Stimulated activated CD8-positive, alpha-beta memory T cell treated with anti-CD3 and anti-CD28 coated beads, Interleukin-7, amount 100 ng/mL, for 1 hour (primary cell): Measurements from ENCODE around the gene ELMO1.

Experiments
- DNase-seq, 2 donors: peaks; one replicate each; pipeline ENCODE4 v3.0.0-alpha.2; 2020; ENCODE audit warnings: low read depth in 2 of 2

ELMO1 gene

GRCh38 chr7:37431413-37431812 is 17.3 kb downstream of the ELMO1 start:
- DNase-seq = no peak

GRCh38 chr7:37430640-37431039 is 18.0 kb downstream of the ELMO1 start:
- no peak for DNase-seq

DNA sequence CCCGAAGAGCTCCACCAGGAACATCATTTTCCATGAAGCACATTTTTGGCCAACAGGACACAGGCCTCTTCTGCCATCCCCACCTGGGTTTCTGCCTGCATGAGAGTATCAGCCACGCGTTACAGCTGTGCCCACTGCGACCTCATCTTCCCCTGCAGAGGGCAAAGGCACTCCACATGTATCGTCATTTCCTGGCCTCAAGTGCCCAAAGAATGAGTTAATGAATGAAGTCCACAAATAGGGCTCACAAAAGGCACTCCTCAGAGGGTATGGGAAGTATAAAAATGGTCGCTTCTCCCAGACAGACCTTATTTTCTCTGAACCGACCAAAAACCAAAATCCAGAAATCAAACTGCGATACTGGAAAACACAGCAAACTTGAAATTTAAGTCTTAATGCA is 18.5 kb downstream of the ELMO1 start:
- DNase-seq = no peak

- no peak for DNase-seq
Observed at GRCh38 chr7:37429435-37429791, 19.3 kb downstream of the ELMO1 start.

DNA sequence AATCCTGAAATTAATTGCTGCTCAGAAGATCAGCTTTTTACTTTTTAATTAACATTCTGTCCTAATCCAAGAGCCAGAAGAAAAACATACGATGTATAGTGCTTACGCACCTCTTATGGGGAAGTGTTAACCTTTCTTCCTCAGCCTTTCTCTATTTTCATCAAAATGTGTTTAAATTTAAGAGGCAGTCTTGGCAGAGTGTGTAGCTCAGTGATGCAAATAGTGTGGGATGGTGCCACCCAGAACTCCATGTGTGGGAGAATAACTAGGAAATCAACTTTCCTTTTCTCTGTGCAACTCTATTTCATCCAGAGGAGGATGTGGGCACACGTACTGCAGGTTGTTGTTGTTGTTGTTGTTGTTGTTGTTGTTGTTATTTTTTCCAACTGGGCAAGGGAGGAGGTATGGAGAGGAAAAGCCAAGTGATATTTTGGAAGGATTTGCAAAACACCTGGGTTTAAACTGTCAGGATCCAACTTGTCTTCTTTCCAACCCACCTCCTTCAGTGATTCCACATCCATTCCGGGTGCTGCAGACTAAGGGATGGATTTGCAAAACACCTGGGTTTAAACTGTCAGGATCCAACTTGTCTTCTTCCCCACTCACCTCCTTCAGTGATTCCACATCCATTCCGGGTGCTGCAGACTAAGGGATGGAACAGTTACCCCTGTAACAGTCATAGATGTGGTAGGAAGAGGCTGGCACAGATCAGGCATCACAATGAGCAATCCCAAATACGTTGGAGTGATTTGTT is 19.8 kb downstream of the ELMO1 start:
- no peak for DNase-seq

DNA sequence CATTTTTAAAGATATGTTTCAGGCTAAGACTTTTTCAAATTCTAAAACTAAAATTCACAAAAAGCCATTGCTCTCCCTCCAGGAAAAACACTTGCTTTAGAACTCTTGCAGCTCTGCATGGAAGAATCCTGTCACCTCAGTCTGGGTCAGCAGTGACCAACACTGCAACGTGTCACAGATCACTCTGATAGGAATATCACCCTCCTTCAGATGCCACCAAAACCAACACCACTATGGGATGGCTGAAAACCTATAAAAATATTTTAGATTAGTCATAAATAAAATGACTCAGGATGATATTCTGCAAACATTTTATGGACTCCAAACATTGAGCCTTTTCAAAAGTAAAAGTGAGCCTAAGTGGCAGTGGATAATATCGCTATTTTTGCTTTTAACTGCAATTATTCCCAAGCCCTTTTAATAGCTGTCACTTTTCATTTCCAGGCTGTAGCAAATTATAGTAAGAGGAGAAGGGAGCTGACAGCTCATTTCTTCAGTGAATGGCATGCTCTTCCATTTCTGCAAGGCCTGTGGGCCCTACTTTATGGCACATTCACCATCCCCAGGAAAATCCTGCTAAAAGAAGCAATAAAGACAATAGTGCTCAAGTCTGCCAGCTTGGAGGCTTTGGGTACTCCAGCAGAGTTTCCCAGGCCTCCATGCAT is 21.3 kb downstream of the ELMO1 start:
- no peak for DNase-seq

- no peak for DNase-seq
Observed at GRCh38 chr7:37425498-37425897, 23.2 kb downstream of the ELMO1 start.

GRCh38 chr7:37424995-37425394 is 23.7 kb downstream of the ELMO1 start:
- no peak for DNase-seq

- no peak for DNase-seq
Observed at GRCh38 chr7:37424521-37424920, 24.1 kb downstream of the ELMO1 start.

DNA sequence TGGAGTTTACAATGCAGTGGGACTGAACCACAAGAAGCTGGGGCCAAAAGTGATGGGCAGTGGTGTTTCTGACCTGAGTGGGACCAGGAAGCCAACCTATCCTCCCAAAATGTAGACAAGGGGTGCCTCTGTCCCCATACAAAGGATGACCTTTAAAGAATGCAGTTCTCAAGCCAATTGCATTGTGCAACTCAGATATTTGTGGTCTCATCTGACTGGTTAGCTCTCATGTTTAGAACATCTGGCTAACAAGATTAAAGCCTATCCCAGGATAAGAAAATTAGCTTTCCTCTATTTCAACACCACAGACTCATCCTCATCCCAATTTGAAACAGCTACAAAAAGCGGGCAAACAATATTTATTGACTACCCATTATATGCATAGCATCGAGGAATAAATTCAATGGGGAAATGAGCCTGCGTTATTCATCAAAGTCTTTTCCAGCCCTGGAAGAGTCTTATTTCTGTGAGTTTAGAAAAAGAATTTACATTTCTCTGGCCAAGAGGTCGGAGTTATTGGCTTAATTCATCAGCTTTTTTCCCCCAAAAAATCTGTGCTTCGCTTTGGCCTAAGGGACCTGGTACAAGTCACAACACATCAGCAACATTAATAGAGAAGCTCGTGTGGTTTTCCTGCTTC is 26.7 kb downstream of the ELMO1 start:
- no peak for DNase-seq

- no peak for DNase-seq
Observed at GRCh38 chr7:37420946-37421695, 27.5 kb downstream of the ELMO1 start.

DNA sequence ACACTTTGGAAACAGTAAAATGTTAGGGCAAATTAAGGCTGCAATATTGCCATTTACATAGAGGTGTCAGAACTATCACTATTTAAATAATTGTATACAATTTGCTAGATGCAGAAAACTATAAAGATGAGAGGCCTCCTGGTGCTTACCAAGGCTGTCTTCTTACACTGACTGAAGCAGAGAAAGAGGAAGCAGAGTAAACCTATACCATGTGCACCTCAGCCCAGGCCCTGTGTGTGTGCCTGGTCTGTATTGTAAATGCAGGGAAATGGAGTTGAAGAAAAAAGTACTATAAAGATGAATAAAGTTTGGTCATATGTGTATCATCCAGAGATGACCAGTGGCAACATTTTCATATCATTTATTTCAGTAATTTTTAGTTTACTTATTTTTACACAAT is 29.2 kb downstream of the ELMO1 start:
- DNase-seq = no peak

DNA sequence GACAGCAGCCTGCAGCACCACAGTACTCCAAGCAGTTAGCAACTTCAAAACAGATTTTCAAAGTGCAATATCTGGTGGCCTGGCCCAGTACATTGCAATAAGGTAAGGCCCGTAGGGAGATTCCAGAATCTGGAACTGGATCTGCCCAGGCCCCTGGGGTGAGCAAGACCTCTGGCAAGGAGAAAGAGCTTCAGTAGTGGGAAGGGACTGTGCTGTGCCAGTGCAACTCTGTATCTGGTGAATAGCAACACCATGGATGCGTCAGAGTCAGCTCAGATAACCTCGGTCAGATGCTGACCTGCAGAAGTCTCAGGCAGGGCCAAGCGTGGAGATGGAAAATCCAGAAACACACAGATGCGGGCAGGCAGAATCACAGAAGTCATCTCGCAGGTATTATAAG is 30.3 kb downstream of the ELMO1 start:
- no peak for DNase-seq

GRCh38 chr7:37417107-37417474 is 31.6 kb downstream of the ELMO1 start:
- DNase-seq = no peak

- no peak for DNase-seq
Observed at GRCh38 chr7:37416378-37417106, 32.1 kb downstream of the ELMO1 start.

- no peak for DNase-seq
Observed at GRCh38 chr7:37415629-37416028, 33.0 kb downstream of the ELMO1 start.

- DNase-seq = no peak
Observed at GRCh38 chr7:37414352-37414983, 34.2 kb downstream of the ELMO1 start.

- no peak for DNase-seq
Observed at GRCh38 chr7:37411444-37412034, 37.1 kb downstream of the ELMO1 start.

DNA sequence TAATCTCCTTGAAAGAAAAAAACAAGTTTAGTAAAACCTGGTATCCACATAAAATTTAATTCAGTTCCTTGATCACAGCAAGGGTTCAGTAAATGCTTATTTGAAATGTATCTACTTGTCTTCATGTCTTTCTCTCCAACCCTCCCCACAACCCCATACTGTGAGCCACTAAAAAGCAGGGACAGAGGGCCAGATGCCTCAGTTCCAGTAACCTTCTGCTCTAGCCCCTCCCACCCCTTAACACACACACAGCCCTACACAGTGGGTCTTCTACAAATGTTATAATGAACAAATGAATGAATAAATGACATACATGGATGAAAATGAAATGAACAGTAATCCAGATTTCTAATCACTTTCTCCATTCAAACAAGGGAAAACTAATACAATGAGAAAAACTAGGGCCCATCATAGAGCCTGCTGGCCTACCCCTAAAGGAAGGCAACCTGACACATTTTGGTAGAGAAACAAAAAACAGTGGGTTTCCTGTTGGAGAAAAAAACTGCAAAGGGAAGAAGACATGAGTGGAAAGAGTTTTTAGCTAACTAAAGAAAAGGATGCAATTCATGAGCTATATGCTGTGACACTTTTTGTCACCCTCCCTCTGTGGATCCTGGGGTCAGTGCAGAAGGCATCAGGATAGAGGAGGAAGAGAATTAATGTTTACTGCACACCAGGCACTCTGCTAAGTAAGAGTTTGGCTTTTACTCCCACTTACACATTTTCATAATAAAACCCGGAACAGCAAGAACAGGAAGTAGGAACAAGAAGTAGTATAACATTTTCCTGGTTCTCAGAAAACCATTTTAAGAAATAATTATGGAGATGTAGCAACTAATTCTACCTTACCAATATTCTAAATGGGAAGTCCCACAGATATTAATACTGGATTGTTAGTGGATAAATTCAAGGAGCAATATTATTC is 38.1 kb downstream of the ELMO1 start:
- DNase-seq = no peak

- DNase-seq = no peak
Observed at GRCh38 chr7:37409461-37409860, 39.2 kb downstream of the ELMO1 start.
